GM20431 (cell line): Measurements from ENCODE around the gene TIAM2.

Source experiments
- in situ Hi-C: fragments of 300-500 bp; cut with MseI, MboI; formaldehyde crosslinking; loops from one replicate; pipeline ENCODE4 v1.15.0; 2020; ENCODE audit warnings: low sequenced_read_pairs; ENCODE audit not compliant: unreplicated experiment

Gene TIAM2

DNA sequence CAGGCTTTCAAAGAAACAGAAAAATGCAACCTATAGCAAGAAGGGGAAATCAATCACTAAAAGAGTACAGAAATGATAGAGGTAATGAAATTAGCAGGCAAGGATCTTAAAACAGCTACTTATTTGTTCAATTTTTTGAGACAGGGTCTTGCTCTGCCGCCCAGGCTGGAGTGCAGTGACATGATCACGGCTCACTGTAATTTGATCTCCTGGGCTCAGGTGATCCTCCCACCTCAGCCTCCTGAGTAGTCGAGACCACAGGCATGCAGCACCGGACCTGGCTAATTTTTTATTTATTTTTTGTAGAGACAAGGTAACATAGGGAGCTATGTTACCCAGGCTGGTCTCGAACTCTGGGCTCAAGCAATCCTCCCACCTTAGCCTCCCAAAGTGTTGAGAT is 297.6 kb downstream of the TIAM2 start:
- in situ Hi-C loops: no loop called here

- in situ Hi-C loops: no loop called here
These were observed 302.6 kb downstream of the TIAM2 start for GRCh38 chr6:155297669-155298068.

DNA sequence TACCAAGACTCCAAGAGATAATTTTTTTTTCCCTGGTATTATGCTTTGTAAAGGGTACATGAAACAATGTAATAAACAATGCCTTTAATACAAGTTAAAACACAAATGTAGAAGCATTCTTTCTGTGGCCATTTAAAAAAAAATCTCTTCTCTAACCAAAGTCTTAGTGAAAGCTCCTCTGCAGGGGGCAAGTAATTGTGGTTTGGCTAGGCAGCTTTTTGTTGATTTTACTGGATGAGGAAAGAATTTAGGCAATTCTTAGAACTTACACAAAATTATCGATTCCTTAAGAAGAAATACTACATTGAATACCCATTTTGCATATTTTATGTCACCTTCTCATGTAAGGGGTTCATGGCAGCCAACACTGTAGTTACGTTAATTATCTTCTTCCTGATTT is 306.8 kb downstream of the TIAM2 start:
- in situ Hi-C loops: no loop called here

DNA sequence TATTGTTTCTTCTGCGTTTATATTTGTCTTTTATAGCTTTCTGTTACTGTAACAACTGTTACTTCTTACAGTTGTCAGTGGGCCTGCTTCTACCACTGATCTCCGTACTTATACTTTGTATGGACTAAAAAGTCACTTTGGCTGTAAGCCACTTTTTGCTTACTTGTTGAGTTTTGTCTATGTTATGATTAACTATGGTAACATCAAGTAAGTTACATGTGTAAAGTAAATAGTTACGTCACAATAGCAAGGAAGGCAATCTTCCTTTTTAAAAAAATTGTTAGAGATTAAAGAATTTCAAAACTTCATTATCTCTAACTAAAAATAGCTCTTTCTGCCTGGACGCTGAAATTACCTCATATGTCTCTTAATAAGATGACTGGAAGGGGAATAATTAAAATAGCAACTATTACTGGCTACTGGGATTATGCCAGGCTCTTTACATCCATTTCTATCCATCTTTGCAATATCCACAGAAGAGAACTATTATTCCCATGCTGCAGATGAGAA is 308.3 kb downstream of the TIAM2 start:
- in situ Hi-C loops: no loop called here

DNA sequence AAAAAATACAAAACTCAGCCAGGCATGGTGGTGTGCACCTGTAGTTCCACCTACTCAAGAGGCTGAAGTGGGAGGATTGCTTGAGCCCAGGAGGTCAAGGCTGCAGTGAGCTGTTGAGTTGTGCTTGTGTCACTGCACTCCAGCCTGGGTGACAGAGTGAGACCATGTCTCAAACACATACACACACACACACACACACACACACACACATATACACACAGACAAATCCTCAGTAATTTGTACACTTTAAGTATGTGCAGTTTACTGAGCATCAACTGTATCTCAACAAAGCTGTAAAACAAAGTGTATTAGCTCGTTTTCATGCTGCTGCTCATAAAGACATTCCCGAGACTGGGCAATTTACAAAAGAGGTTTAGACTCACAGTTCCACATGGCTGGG is 311.8 kb downstream of the TIAM2 start:
- in situ Hi-C loops: no loop called here
